ENCODE data around the gene TOM1.

Gene TOM1

DNA sequence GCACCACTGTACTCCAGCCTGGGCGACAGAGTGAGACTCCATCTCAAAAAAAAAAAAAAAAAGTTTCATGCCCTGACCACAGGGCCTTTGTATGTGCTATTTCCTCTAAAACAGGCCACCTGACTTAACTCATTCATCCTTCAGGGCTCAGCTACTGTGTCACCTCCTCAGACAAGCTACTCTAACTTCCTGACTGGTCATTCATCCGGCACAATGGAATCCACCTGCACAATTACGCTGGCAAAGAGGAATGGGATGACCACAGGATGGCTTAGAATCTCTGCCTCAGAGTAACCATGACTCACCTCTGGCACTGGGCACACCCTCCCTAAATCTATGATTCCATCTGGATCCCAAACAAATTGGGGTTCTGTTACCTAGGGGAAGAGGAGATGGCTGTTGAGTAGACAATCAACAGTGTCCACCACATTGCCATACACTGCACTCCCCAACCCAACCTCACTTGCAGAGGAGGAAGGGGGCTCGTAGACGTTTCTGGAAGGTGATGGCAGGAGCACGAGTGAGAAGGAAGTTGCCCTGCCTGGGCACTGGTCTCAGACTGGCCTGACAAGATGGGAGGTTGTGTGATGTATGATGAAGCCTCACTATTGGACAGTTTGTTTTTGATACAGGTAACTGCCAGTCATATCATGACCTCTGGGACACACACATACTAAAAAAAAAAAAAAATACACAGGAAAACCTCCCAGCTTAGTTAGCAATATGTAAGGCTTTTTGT is 58.4 kb downstream of the TOM1 start:
- H3K27ac ChIP-seq (replicated peaks), result no peak overlapping the region
- DNase-seq (ENCODE audit: low read depth in 1 of 2, low spot score in 1 of 2), result no peak

GRCh38 chr22:35359380-35360065 is 59.8 kb downstream of the TOM1 start:
- Histone ChIP-seq H3K4me3 (replicated peaks; ENCODE audit: insufficient read depth, low read length) (no peak overlapping the region), H3K27ac (replicated peaks) (no peak overlapping the region), H3K27me3 (ENCODE audit: insufficient read depth, poor library complexity, severe bottlenecking) (no peaks in the 10 kb centered on the region)
- no peak for DNase-seq (ENCODE audit: low read depth in 1 of 2, low spot score in 1 of 2)
- TF ChIP-seq GABPA (IDR thresholded peaks at IDR 0.05; ENCODE audit: low read depth), result no peak
- TF ChIP-seq REST (IDR thresholded peaks at IDR 0.05; ENCODE audit: insufficient replicate concordance, low read depth), result no peak
- TF ChIP-seq, protein P1, sequence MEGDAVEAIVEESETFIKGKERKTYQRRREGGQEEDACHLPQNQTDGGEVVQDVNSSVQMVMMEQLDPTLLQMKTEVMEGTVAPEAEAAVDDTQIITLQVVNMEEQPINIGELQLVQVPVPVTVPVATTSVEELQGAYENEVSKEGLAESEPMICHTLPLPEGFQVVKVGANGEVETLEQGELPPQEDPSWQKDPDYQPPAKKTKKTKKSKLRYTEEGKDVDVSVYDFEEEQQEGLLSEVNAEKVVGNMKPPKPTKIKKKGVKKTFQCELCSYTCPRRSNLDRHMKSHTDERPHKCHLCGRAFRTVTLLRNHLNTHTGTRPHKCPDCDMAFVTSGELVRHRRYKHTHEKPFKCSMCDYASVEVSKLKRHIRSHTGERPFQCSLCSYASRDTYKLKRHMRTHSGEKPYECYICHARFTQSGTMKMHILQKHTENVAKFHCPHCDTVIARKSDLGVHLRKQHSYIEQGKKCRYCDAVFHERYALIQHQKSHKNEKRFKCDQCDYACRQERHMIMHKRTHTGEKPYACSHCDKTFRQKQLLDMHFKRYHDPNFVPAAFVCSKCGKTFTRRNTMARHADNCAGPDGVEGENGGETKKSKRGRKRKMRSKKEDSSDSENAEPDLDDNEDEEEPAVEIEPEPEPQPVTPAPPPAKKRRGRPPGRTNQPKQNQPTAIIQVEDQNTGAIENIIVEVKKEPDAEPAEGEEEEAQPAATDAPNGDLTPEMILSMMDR (IDR thresholded peaks at IDR 0.05; ENCODE audit: insufficient read depth, low read length), result no peak
- no peak for TF ChIP-seq POLR2AphosphoS5 (IDR thresholded peaks at IDR 0.05; ENCODE audit: low read depth)
- no peak for TF ChIP-seq SPI1 (IDR thresholded peaks at IDR 0.05; ENCODE audit: borderline replicate concordance, low read depth)

More for the DNA sequence above, 58.4 kb downstream of the TOM1 start:
- TF ChIP-seq, protein P1 (IDR thresholded peaks at IDR 0.05; ENCODE audit: insufficient read depth, low read length), result no peak
- TF ChIP-seq POLR2AphosphoS5 (IDR thresholded peaks at IDR 0.05; ENCODE audit: low read depth), result no peak
- TF ChIP-seq GABPA (IDR thresholded peaks at IDR 0.05; ENCODE audit: low read depth), result no peak
- TF ChIP-seq REST (IDR thresholded peaks at IDR 0.05; ENCODE audit: insufficient replicate concordance, low read depth), result no peak
- no peak for TF ChIP-seq SPI1 (IDR thresholded peaks at IDR 0.05; ENCODE audit: borderline replicate concordance, low read depth)
- H3K27me3 ChIP-seq (ENCODE audit: insufficient read depth, poor library complexity, severe bottlenecking), result no peaks in the 10 kb centered on the region
- no peak overlapping the region for H3K4me3 ChIP-seq (replicated peaks; ENCODE audit: insufficient read depth, low read length)

GRCh38 chr22:35361001-35361558 is 61.4 kb downstream of the TOM1 start:
- no peaks in the 10 kb centered on the region for H3K27me3 ChIP-seq (ENCODE audit: insufficient read depth, poor library complexity, severe bottlenecking)
- DNase-seq (ENCODE audit: low read depth in 1 of 2, low spot score in 1 of 2), result no peak
- no peak overlapping the region for H3K4me3 ChIP-seq (replicated peaks; ENCODE audit: insufficient read depth, low read length)
- H3K27ac ChIP-seq (replicated peaks), result no peak overlapping the region
- TF ChIP-seq GABPA (IDR thresholded peaks at IDR 0.05; ENCODE audit: low read depth), result no peak
- TF ChIP-seq REST (IDR thresholded peaks at IDR 0.05; ENCODE audit: insufficient replicate concordance, low read depth), result no peak
- TF ChIP-seq, protein P1 (IDR thresholded peaks at IDR 0.05; ENCODE audit: insufficient read depth, low read length), result no peak
- TF ChIP-seq SPI1 (IDR thresholded peaks at IDR 0.05; ENCODE audit: borderline replicate concordance, low read depth), result no peak
- TF ChIP-seq POLR2AphosphoS5 (IDR thresholded peaks at IDR 0.05; ENCODE audit: low read depth), result no peak
